ENCODE measurements around the gene FRS2. TPM values are rescaled to one million over a fixed set of nuclear protein-coding genes. Genes with fewer than 3 reads are reported as not detected.

FRS2 gene
- total RNA-seq, 1 donor = 70.0 TPM

DNA sequence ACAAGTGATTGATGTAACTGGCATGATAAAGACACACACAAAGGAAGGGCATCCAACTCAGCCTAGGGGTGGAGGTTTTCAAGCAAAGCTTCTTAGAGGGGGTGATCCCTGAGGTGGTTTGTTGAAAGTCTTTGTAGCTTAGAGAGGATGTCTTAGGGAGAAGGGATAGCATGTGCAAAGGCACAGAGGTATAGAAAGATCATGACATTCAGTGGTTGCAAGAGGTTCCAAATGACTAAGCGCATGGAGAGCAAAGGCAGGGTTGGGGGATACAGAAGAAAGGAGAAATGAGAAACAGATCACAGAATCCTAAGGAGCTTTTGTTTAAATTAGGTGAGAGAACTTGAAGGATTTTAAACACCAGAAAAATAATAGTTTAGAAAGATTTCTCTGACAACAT lies 109.9 kb downstream of the FRS2 start:
- TF ChIP-seq, protein P1, sequence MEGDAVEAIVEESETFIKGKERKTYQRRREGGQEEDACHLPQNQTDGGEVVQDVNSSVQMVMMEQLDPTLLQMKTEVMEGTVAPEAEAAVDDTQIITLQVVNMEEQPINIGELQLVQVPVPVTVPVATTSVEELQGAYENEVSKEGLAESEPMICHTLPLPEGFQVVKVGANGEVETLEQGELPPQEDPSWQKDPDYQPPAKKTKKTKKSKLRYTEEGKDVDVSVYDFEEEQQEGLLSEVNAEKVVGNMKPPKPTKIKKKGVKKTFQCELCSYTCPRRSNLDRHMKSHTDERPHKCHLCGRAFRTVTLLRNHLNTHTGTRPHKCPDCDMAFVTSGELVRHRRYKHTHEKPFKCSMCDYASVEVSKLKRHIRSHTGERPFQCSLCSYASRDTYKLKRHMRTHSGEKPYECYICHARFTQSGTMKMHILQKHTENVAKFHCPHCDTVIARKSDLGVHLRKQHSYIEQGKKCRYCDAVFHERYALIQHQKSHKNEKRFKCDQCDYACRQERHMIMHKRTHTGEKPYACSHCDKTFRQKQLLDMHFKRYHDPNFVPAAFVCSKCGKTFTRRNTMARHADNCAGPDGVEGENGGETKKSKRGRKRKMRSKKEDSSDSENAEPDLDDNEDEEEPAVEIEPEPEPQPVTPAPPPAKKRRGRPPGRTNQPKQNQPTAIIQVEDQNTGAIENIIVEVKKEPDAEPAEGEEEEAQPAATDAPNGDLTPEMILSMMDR (IDR thresholded peaks at IDR 0.05; ENCODE audit: insufficient read depth, low read depth, low read length) = no peak
- H3K4me3 ChIP-seq (ENCODE audit: low read depth, low read length) = no peak overlapping the region
- DNase-seq (ENCODE audit: low read depth) = no peak

DNA sequence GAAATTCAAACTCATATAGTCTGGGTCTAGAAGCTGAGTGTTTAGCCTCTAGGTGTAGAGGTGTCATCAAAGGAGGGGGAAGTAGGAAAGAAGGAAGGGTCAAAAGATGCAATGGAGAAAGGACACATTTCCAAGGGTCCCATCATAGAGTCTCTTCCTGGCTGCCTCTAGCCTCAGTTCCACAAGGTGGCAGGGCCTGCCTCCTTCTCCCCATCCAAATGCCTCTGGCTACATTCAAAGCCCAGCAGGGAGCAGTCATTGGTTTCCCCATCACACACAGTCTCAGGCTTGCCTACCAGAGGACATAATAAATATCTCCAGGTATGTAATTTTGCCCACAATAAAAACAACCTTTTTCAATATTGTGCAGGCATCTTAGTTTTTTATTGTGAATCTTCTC lies 113.0 kb downstream of the FRS2 start:
- DNase-seq (ENCODE audit: low read depth) = no peak
- TF ChIP-seq, protein P1 (IDR thresholded peaks at IDR 0.05; ENCODE audit: insufficient read depth, low read depth, low read length) = peak; percentile 12
- no peak overlapping the region for H3K4me3 ChIP-seq (ENCODE audit: low read depth, low read length)

DNA sequence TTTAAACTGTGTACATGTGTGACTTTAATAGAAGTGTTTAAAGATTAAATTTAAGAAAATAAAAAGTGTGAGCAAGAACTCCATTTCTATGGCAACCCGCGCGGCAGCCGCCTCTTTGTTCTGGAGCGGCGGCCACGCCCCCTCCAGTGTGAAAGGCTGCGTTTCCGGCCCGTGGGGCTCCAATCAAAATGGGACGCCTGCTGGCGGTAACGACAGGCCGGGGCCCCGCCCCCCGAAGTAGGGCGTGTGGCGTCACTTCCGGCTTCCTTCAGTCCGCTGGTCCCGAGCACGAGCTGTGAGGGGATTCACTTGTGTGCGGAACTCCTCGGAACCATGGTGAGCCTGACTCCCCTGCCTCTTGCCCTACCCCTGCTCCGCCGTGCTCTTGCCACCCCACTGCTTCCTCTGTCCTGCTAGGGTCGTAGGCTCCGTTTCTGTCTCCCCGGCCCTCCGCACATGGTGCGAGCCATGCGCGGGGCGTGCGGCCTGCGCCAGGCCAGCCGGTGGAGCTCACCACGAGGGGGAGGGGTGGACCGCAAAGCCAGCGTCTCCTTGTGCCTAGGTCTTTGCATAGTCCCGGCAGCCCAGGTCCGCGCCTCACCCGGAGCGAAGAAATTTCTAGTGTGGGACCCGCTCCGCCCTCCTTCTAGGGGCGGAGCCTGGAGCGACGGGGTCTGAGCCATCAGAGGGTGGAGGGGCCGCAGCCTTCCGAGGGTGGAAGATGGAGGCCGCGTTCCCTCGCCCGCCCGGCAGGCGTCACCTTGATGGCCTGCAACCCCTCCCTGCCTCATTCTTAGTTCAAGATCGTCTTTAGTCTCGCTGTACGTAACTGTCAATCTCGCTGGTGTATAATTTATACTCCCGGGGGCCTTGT lies 115.2 kb downstream of the FRS2 start, which contains the start of gene CCT2:
CCT2 (plus strand) TSS at position 271 of the 874 bp plus-strand sequence; CDS start at position 334, 63 bp downstream.
- TF ChIP-seq, protein P1 (IDR thresholded peaks at IDR 0.05; ENCODE audit: insufficient read depth, low read depth, low read length) = peak; percentile 34
- H3K4me3 ChIP-seq (ENCODE audit: low read depth, low read length) = peak within 1 kb of the TSS; percentile 100
- peak; percentile 94 for DNase-seq (ENCODE audit: low read depth)

DNA sequence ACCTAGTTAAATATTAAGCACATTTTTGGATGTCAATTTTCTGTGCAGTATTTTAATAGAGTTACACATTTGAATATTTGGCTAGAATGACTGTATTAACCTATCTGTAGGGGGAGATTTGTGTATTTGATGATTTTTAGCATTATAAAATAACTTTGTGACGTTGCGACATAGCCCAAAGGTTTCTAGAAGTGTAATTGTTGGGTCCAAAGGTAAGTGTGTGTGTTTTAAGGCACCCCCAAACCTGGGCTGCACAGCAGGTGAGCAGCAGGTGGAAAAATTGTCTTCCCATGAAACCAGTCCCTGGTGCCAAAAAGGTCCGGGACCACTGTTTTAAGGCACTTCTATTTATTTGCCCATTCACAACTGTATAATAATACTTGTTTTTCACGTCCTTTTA lies 118.3 kb downstream of the FRS2 start:
- DNase-seq (ENCODE audit: low read depth) = no peak
- H3K4me3 ChIP-seq (ENCODE audit: low read depth, low read length) = no peak overlapping the region
- TF ChIP-seq, protein P1 (IDR thresholded peaks at IDR 0.05; ENCODE audit: insufficient read depth, low read depth, low read length) = no peak

DNA sequence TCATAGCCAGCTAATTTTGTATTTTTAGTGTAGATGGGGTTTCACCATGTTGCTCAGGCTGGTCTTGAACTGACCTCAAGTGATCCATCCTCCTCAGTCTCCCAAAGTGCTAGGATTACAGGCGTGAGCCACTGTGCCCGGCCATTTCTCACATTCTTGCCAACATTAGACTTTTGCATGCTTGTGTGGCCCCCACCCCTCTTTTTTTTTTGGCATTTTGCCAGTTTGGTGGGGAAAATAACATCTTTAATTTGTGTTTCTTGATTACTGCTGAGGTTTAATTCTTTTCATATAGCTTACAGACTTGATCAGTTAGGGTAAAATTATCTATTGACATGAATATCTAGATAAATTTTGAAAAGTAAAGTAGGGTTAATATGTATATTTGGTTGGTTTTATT lies 118.9 kb downstream of the FRS2 start:
- DNase-seq (ENCODE audit: low read depth) = no peak
- no peak overlapping the region for H3K4me3 ChIP-seq (ENCODE audit: low read depth, low read length)
- TF ChIP-seq, protein P1 (IDR thresholded peaks at IDR 0.05; ENCODE audit: insufficient read depth, low read depth, low read length) = no peak

DNA sequence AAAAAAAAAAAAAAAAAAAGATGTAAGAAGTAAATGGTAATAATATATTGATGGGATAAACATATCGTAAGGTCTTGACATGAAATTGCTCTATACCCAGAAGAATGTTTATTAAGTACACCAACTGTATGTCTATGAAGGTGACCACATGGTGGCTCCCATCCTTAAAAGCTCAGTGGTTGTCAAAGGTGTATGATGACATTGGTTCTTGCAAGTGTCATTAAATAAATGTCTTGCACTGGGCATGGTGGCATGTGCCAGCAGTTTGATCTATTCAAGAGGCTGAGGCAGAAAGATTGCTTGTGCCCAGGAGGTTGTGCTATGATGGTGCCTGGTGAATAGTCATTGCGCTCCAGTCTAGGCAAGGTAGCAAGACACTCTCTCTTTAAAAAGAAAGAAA lies 125.5 kb downstream of the FRS2 start:
- no peak for DNase-seq (ENCODE audit: low read depth)
- TF ChIP-seq, protein P1 (IDR thresholded peaks at IDR 0.05; ENCODE audit: insufficient read depth, low read depth, low read length) = no peak

More for the DNA sequence above, 125.5 kb downstream of the FRS2 start:
- H3K4me3 ChIP-seq (ENCODE audit: low read depth, low read length) = no peak overlapping the region
